Stomach (tissue), 9 donors: Measurements from ENCODE around the gene TOP3B. TPM values are rescaled to one million over a fixed set of nuclear protein-coding genes. Genes with fewer than 3 reads are reported as not detected.

Experiments used
- DNase-seq, 2 donors: peaks; one replicate each; pipeline versions ENCODE4 v3.0.0 to v3.0.0-alpha.2; 2013 to 2019
- H3K27ac ChIP-seq, 5 donors: fragments of 200-600 bp in 4 of 5; sonication (generic) in 4 of 5; one replicate each; pipeline ENCODE4 v1.5.1; 2013 to 2019; ENCODE audit warnings: mild to moderate bottlenecking in 1 of 5, moderate library complexity in 1 of 5
- H3K27me3 ChIP-seq, 3 donors: fragments of 200-600 bp; sonication (generic); one replicate each; pipeline ENCODE4 v1.5.1; 2017 to 2019; ENCODE audit warnings: mixed run types in 1 of 3
- H3K36me3 ChIP-seq, 4 donors: fragments of 200-600 bp; sonication (generic); 1 replicate in 3 of 4; 2 replicates in 1 of 4; pipeline ENCODE4 v1.5.1; 2016 to 2019
- H3K4me1 ChIP-seq, 4 donors: fragments of 200-600 bp; sonication (generic); one replicate each; pipeline ENCODE4 v1.5.1; 2016 to 2019
- H3K4me3 ChIP-seq, 4 donors: fragments of 200-600 bp; sonication (generic) in 3 of 4; one replicate each; pipeline ENCODE4 v1.5.1; 2016 to 2019; ENCODE audit warnings: mild to moderate bottlenecking in 1 of 4
- H3K9me3 ChIP-seq, 4 donors: fragments of 200-600 bp; sonication (generic); one replicate each; pipeline ENCODE4 v1.5.1; 2016 to 2019
- CTCF ChIP-seq, 7 experiments: fragments of 450-650 bp in 4 of 7; fragments of 200-600 bp in 3 of 7; sonication (generic) in 3 of 7; IDR thresholded peaks; one replicate each; pipeline ENCODE4 v1.5.1; 2016 to 2019; ENCODE audit warnings: antibody characterized with exemption in 7 of 7, control low read depth in 2 of 7, mild to moderate bottlenecking in 1 of 7
- EP300 ChIP-seq: sonication (generic); formaldehyde crosslinking; IDR thresholded peaks from one replicate; pipeline ENCODE4 v1.6.1; 2017; ENCODE audit warnings: antibody characterized with exemption
- POLR2A ChIP-seq, 4 donors: fragments of 450-650 bp; IDR thresholded peaks; one replicate each; pipeline ENCODE4 v1.6.1; 2016; ENCODE audit warnings: antibody characterized with exemption in 4 of 4, control low read depth in 2 of 4, mild to moderate bottlenecking in 1 of 4, moderate library complexity in 1 of 4
- POLR2AphosphoS5 ChIP-seq, 3 donors: sonication (generic); formaldehyde crosslinking; IDR thresholded peaks; one replicate each; pipeline ENCODE4 v1.6.1; 2016; ENCODE audit warnings: antibody characterized with exemption in 3 of 3
- WGBS, 5 donors: extraction: QIAGEN DNeasy Blood & Tissue Kit in 3 of 5; methylation state at CpG; one replicate each; pipeline versions ENCODE4 v1.1.5 to v1.1.7; 2013 to 2018; 5-methylcytosine and 5-hydroxymethylcytosine counted together
- intact Hi-C: fragments of 100-400 bp; cut with DNase I; formaldehyde crosslinking; loops from one replicate; pipeline ENCODE4 v1.15.1; 2023; ENCODE audit warnings: low total_unique reads
- polyA plus RNA-seq, 3 donors: library from polyadenylated mRNA; stranded (reverse); fragments of 200-250 nt; gene quantifications; one replicate each; pipeline ENCODE4 v1.2.3, GENCODE V29; 2013
- total RNA-seq, 5 donors: library from RNA; depleted of rRNA; stranded (reverse); fragments of >200 nt; gene quantifications; one replicate each; pipeline versions ENCODE4 v1.1.0 to v1.2.3, GENCODE V29; 2014 to 2016
- donor health status: healthy with polysubstance abuse.
- donor health status: Bipolar disorder and iron deficiency.
- donor health status: healthy.

TOP3B gene
- total and polyA plus RNA-seq, 8 donors: 3.8 to 509 (median 25.6) TPM

DNA sequence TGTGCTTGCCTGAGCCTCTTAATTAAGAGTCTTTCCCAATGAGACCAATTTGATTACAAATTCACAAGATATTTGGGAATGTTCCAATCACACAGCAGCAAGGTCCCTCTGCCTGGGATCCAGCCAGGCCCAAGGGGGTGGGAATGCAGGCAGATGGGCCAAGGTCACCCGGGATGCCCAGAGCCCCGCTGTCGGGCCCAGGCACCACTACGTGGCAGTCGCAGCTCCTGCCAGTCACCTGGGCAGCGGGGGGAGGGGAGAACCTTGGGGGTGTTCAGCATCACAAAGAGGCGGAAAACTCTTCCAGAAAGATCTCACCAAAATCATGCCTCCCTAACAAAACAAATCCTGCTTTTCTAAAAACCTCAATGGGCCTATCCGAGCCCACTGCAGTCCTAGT, 60.9 kb downstream of the TOP3B start:
- no peak for DNase-seq
- Histone ChIP-seq H3K9me3 (no peaks in the 10 kb centered on the region), H3K4me1 (peaks cover 0 to 10% (median 6%) of the 10 kb centered on the region in 4 donors), H3K27ac (no peak overlapping the region), H3K36me3 (peaks cover 0 to 72% (median 66%) of the 10 kb centered on the region in 4 donors), H3K27me3 (no peaks in the 10 kb centered on the region), H3K4me3 (no peak overlapping the region)
- 77 to 88% (median 84%) methylated on average over 6 to 8 of the region's 8 CpGs for WGBS, 5 donors
- intact Hi-C loops: loop anchor here (5.0 kb wide), 1 partner anchor 104 kb away; no protein-coding TSS in a partner anchor
- TF ChIP-seq CTCF (IDR thresholded peaks at IDR 0.05) (no peak), POLR2A (IDR thresholded peaks at IDR 0.05) (no peak), POLR2AphosphoS5 (IDR thresholded peaks at IDR 0.05) (no peak), EP300 (no peak)

GRCh38 chr22:21921184-21921721, 61.3 kb downstream of the TOP3B start:
- H3K9me3 ChIP-seq: no peaks in the 10 kb centered on the region
- WGBS, 5 donors: 77 to 84% (median 79%) methylated on average over 8 to 13 of the region's 13 CpGs
- H3K27ac ChIP-seq: no peak overlapping the region
- H3K27me3 ChIP-seq: no peaks in the 10 kb centered on the region
- H3K36me3 ChIP-seq: peaks cover 0 to 68% (median 62%) of the 10 kb centered on the region in 4 donors
- intact Hi-C loops: loop anchor here (5.0 kb wide), 1 partner anchor 104 kb away; no protein-coding TSS in a partner anchor
- no peak overlapping the region for H3K4me3 ChIP-seq
- H3K4me1 ChIP-seq: peaks cover 0 to 12% (median 6%) of the 10 kb centered on the region in 4 donors
- no peak for TF ChIP-seq POLR2A (IDR thresholded peaks at IDR 0.05)
- TF ChIP-seq POLR2AphosphoS5 (IDR thresholded peaks at IDR 0.05): no peak
- TF ChIP-seq CTCF (IDR thresholded peaks at IDR 0.05): no peak
- TF ChIP-seq EP300: no peak
- no peak for DNase-seq

GRCh38 chr22:21920341-21921183, 62.0 kb downstream of the TOP3B start:
- intact Hi-C loops: loop anchor here (5.0 kb wide), 1 partner anchor 103 kb away; no protein-coding TSS in a partner anchor
- no peaks in the 10 kb centered on the region for H3K9me3 ChIP-seq
- DNase-seq: no peak
- TF ChIP-seq POLR2AphosphoS5 (IDR thresholded peaks at IDR 0.05) (no peak), EP300 (no peak), CTCF (IDR thresholded peaks at IDR 0.05) (no peak), POLR2A (IDR thresholded peaks at IDR 0.05) (no peak)
- H3K4me3 ChIP-seq: no peak overlapping the region
- H3K27ac ChIP-seq: no peak overlapping the region
- peaks cover 0 to 12% (median 6%) of the 10 kb centered on the region in 4 donors for H3K4me1 ChIP-seq
- peaks cover 0 to 61% (median 56%) of the 10 kb centered on the region in 4 donors for H3K36me3 ChIP-seq
- WGBS, 5 donors: 80 to 86% (median 84%) methylated on average over 14 to 16 of the region's 16 CpGs
- H3K27me3 ChIP-seq: no peaks in the 10 kb centered on the region

GRCh38 chr22:21919526-21920307, 62.9 kb downstream of the TOP3B start:
- WGBS, 5 donors: 78 to 87% (median 86%) methylated on average over 20 of the region's 20 CpGs
- H3K4me3 ChIP-seq: no peak overlapping the region
- intact Hi-C loops: loop anchor here (5.0 kb wide), 1 partner anchor 102 kb away; no protein-coding TSS in a partner anchor
- DNase-seq: no peak
- TF ChIP-seq CTCF (IDR thresholded peaks at IDR 0.05) (no peak), EP300 (no peak), POLR2AphosphoS5 (IDR thresholded peaks at IDR 0.05) (no peak), POLR2A (IDR thresholded peaks at IDR 0.05) (no peak)
- peaks cover 0 to 52% (median 47%) of the 10 kb centered on the region in 4 donors for H3K36me3 ChIP-seq
- no peak overlapping the region for H3K27ac ChIP-seq
- peaks cover 0 to 12% (median 6%) of the 10 kb centered on the region in 4 donors for H3K4me1 ChIP-seq
- H3K9me3 ChIP-seq: no peaks in the 10 kb centered on the region
- no peaks in the 10 kb centered on the region for H3K27me3 ChIP-seq
